NOMO-1 treated with dmso at 0.1 percent for 144 hours (cell line): ENCODE data around the gene OIP5.
"Not testable (repeated sequence)": the region's sequence is repeated elsewhere in the genome, so short reads cannot be mapped to it uniquely, and the experiment has no call there.

Experiments
- DNase-seq: peaks from one replicate; lab custom pipeline; 2025; ENCODE audit not compliant: unreplicated experiment; lab: John Stamatoyannopoulos, UW

OIP5 gene

GRCh38 chr15:41304149-41304770, 28.1 kb downstream of the OIP5 start:
- no peak for DNase-seq

GRCh38 chr15:41301587-41301986, 30.8 kb downstream of the OIP5 start:
- DNase-seq, result no peak

DNA sequence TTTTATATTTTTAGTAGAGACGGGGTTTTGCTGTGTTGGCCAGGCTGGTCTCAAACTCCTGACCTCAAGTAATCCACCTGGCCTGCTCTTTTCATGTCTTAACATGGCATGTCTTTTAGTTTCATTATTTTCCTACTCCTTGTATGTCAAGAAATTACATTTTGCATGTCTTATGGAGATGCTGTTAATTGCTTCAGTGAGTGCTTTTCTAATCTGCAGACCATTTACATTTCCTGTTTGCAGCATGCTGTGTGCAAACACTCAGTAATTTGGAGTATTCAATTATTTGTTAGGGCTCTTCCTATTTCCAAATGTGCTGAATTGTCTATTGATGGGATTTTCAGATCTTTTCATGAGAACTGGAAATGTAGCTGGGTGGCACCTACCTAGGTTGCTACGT, 31.3 kb downstream of the OIP5 start:
- not testable (repeated sequence) for DNase-seq

- no peak for DNase-seq
Measured at GRCh38 chr15:41292521-41292920, 39.9 kb downstream of the OIP5 start.

GRCh38 chr15:41291065-41291631, 41.2 kb downstream of the OIP5 start:
- peak; percentile 85 for DNase-seq

- DNase-seq, result no peak
Measured at GRCh38 chr15:41289953-41290352, 42.4 kb downstream of the OIP5 start.

DNA sequence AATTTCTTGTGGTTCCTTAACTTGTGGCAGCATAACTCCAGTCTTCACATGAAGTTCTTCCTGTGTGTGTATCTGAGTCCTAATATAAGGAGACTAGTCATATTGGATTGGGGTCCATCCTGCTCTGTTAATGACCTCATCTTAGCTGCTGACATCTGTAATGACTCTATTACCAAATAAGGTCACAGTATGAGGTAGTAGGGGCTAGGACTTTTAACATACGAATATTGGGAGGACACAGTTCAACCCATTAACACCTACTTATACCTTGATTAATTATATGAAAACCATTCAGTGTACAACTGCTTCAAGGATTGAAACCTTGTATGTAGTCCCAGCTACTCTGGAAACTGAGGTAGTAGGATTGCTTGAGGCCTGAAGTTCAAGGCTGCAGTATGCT, 43.9 kb downstream of the OIP5 start:
- DNase-seq, result no peak

- DNase-seq, result no peak
Measured at GRCh38 chr15:41286665-41287333, 45.6 kb downstream of the OIP5 start.

GRCh38 chr15:41285285-41285684, 47.1 kb downstream of the OIP5 start:
- DNase-seq, result no peak

- no peak for DNase-seq
Measured at GRCh38 chr15:41284427-41285177, 47.8 kb downstream of the OIP5 start.

DNA sequence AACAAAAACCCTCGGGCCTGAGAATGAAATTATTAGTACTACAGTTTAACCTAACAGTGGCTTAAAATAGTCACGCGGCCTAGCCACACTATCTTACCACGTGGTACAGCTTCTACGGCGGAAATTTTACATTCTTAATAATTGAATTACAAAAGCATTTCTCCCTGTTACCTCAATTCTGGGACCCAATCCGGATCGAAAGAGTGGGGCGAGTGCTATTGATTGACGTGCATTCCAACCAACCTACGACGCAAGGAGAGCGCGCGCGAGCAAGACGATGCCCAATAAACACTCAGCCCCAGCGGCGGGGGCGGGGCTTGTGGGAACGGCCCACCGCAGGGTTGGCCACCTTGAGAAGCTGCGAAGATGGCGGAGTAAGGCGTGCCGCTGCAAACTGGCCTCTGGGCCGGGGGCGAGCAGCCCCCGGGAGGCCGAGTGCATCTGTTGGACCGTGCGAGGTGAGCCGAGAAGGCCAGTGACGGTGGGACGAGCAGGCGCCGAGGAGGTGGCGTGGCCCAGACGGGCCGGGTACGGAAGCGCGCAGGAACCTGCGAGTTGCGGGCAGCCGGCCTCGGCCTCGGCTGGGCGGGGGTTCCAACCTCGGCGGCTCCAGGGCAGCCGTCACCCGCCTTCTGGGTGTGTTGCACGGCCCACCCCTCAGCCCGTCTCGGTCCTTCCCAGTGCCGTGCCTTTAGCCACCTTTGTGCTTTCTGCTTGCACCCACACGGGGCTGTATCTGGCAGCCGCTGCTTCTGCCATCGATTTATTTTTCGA, 48.6 kb downstream of the OIP5 start:
- peak; percentile 98 for DNase-seq

GRCh38 chr15:41282980-41283652, 49.3 kb downstream of the OIP5 start:
- not testable (repeated sequence) for DNase-seq

DNA sequence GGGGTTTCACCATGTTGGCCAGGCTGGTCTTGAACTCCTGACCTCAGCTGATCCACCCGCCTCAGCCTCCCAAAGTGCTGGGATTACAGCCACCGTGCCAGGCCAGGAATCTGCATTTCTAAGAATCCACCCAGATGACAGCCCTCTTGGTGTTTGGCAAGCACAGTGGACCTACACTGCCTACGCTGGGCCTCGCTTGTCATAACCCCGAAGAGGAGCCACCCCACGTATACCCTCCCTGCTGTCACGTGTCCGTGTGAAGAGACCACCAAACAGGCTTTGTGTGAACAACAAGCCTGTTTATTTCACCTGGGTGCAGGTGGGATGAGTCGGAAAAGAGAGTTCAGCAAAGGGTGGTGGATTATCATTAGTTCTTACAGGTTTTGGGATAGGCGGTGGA, 50.0 kb downstream of the OIP5 start:
- DNase-seq, result not testable (repeated sequence)

GRCh38 chr15:41281236-41281635, 51.2 kb downstream of the OIP5 start:
- DNase-seq, result no peak

- no peak for DNase-seq
Measured at GRCh38 chr15:41279535-41280283, 52.7 kb downstream of the OIP5 start.

- peak; percentile 44 for DNase-seq
Measured at GRCh38 chr15:41278319-41278718, 54.1 kb downstream of the OIP5 start.

DNA sequence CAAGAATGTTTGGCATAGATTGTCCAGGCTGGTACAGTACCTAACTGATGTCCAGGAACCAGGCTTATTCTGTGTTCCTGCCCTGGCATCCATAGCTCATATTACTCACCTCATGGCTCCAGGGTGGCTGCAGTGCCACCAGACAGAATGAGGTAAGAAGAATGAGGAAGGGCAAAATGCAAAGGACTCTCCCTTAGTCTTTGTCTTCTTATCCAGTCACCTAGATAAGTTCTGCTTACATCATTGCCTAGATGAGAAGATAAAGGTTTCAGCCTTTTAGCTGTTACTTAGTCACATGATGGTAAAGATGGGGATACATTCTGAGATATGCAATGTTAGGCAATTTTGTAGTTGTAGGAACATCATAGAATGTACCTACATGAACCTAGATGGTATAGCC, 55.6 kb downstream of the OIP5 start:
- DNase-seq, result no peak

DNA sequence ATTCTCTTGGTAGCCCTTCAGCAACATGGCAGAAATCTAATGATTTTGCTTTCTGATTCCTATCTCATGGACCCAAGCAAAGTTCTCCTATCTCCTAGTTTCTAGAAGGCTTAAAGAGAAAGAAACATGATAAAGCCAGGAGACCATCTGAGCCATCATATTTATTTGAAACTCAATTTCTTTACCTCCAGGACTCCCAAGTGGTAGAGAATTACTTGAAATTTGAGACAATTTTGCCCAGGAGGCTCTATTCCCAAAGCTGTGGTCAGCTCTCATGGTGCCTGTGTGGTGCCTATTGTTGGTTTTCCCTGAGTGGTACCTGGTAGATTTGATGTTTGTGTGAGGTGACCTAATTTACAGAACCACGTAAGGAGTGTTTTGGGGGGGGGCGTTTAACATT, 62.5 kb downstream of the OIP5 start:
- no peak for DNase-seq

GRCh38 chr15:41263891-41264351, 68.5 kb downstream of the OIP5 start:
- DNase-seq, result no peak

- no peak for DNase-seq
Measured at GRCh38 chr15:41262571-41262970, 69.8 kb downstream of the OIP5 start.
